ENCODE results near the gene MCEE. TPM values are rescaled to one million over a fixed set of nuclear protein-coding genes. Genes with fewer than 3 reads are reported as not detected.
A peak's percentile ranks its signal among the peaks of the same experiment; 100 is the strongest.
"Not testable (repeated sequence)": the region's sequence is repeated elsewhere in the genome, so short reads cannot be mapped to it uniquely, and the experiment has no call there.

The MCEE gene
- total RNA-seq, 2 donors from 2014 or later = 9.6 to 11.3 TPM

DNA sequence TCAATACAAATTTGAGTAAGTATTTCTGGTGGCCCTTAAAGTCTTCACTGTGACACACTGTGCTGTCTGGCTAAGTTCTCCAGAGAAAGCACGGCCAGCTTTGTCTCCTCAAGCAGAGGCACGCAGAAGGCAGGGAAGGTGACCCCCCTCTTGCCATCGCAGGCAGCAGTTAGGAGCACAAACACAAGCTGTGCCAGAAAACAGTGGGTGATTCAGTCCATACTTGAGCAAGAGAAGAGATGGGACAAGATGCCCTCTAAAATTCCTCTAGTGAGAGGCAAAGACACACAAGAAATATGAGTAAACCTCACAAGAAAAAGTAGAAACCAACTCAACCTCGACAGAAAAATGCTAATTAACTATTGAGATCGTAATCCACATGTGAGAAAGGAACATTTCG, 9.8 kb downstream of the MCEE start:
- no peak for ATAC-seq

DNA sequence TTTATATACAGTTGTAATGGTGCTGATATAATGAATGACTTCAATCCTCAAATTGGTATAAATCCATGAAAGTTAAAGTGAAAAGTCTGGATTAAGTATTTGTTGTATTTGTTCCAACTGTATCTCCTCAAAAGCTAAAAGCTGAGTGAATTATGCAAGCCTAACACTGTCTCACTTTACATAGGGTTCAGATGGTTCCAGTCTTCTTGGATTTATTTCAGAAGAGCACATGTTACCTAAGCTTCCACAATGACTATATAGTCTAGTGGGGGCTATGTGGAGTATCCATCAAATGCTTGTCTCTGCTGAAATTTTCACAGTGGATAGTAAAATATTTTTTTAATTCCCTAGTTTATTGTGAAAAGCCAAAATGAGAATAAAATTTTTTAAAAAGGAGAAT, 13.0 kb downstream of the MCEE start:
- H3K9me3 ChIP-seq (ENCODE audit: control insufficient read depth, low read length, poor library complexity, severe bottlenecking) = no peaks in the 10 kb centered on the region
- no peak for ATAC-seq
- DNase-seq = no peak
- Mint-ChIP-seq H3K4me3 (no peak overlapping the region), H3K27me3 (no peaks in the 10 kb centered on the region), H3K36me3 (ENCODE audit: low read depth) (peaks cover 13% of the 10 kb centered on the region), H3K4me1 (peaks cover 11% of the 10 kb centered on the region), H3K27ac (no peak overlapping the region)

More for the DNA sequence above, 9.8 kb downstream of the MCEE start:
- no peak for DNase-seq
- peaks cover 4% of the 10 kb centered on the region for H3K36me3 Mint-ChIP-seq (ENCODE audit: low read depth)
- no peaks in the 10 kb centered on the region for H3K9me3 ChIP-seq (ENCODE audit: control insufficient read depth, low read length, poor library complexity, severe bottlenecking)
- H3K4me3 Mint-ChIP-seq = no peak overlapping the region
- no peaks in the 10 kb centered on the region for H3K27me3 Mint-ChIP-seq
- H3K4me1 Mint-ChIP-seq = peaks cover 3% of the 10 kb centered on the region
- no peak overlapping the region for H3K27ac Mint-ChIP-seq

DNA sequence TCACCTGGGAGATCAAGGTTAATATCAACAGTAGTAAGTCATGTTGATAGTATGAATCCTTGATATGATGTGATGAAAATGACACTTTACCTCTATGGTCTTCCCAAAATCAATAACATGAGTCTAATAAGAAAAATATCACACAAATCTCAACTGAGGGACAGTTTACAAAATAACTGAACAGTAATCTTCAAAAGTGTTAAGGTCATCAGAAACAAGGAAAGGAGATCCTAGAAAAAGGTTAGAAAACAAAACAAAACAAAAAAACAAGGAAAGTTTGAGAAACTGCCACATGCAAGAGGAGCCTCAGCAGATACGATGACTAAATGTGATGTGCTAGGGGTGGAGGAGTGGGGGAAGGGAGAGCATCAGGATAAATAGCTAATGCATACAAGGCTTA, 16.2 kb downstream of the MCEE start:
- H3K9me3 ChIP-seq (ENCODE audit: control insufficient read depth, low read length, poor library complexity, severe bottlenecking) = no peaks in the 10 kb centered on the region
- no peak for ATAC-seq
- Mint-ChIP-seq H3K4me3 (no peak overlapping the region), H3K27ac (no peak overlapping the region), H3K27me3 (no peaks in the 10 kb centered on the region), H3K4me1 (peaks cover 16% of the 10 kb centered on the region), H3K36me3 (ENCODE audit: low read depth) (peaks cover 16% of the 10 kb centered on the region)
- DNase-seq = no peak

DNA sequence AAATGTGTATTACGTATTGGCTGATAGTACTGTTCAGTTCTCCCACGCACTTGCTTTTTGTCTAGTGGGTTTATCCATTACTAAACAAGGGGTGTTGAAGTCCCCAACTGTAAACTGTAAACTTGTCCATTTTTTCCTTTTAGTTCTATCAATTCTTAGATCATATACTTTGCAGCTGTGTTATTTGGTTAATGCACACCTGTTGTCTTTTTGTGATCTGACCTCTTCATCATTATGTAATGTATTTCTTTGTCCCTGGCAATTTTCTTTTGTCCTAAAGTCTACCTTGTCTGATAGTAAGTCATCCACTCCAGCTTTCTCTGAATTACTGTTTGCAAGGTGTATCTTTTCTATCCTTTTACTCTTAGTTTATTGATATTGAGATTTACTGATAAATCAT, 21.9 kb downstream of the MCEE start:
- ATAC-seq (no peak), DNase-seq (no peak)
- no peaks in the 10 kb centered on the region for H3K9me3 ChIP-seq (ENCODE audit: control insufficient read depth, low read length, poor library complexity, severe bottlenecking)
- Mint-ChIP-seq H3K27ac (no peak overlapping the region), H3K36me3 (ENCODE audit: low read depth) (peaks cover 6% of the 10 kb centered on the region), H3K4me3 (no peak overlapping the region), H3K27me3 (no peaks in the 10 kb centered on the region), H3K4me1 (peaks cover 10% of the 10 kb centered on the region)

DNA sequence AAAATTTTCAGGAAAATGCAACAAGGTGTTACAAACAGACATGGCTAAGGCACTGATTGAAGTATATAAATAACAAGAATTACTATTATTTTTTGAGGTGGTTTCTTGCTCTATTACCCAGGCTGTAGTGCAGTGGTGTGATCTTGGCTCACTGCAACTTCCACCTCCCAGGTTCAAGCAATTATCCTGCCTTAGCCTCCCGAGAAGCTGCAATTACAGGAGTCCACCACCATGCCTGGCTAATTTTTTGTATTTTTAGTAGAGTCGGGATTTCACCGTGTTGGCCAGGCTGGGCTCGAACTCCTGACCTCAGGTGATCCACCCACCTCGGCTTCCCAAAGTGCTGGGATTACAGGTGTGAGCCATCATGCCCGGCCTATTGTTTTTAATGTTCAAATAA, 23.6 kb downstream of the MCEE start:
- not testable (repeated sequence) for H3K36me3 Mint-ChIP-seq (ENCODE audit: low read depth); H3K4me3 Mint-ChIP-seq; DNase-seq; H3K27me3 Mint-ChIP-seq; H3K9me3 ChIP-seq (ENCODE audit: control insufficient read depth, low read length, poor library complexity, severe bottlenecking); H3K27ac Mint-ChIP-seq; H3K4me1 Mint-ChIP-seq; ATAC-seq

DNA sequence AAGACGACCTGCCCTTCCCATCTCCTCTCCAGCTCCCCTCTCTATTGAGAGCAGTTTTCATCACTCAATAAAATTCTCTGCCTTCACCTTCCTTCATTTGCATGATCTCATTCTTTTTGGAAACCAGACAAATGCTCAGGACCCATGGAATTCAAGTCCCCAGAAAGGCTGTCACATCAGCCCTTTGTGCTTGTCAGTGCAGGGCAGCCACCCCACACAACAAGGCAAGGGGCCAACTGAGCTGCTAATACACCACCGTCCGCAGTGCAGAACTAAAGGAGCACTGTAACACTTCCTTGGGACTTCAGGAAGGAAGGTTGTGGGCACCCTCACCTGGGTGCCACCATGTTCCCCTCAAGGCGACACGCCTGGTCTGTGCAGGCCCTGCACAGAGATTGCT, 26.2 kb downstream of the MCEE start:
- H3K27me3 Mint-ChIP-seq = no peaks in the 10 kb centered on the region
- no peak overlapping the region for H3K27ac Mint-ChIP-seq
- H3K4me1 Mint-ChIP-seq = peaks cover 2% of the 10 kb centered on the region
- no peaks in the 10 kb centered on the region for H3K9me3 ChIP-seq (ENCODE audit: control insufficient read depth, low read length, poor library complexity, severe bottlenecking)
- ATAC-seq = no peak
- peaks cover under 1% of the 10 kb centered on the region for H3K36me3 Mint-ChIP-seq (ENCODE audit: low read depth)
- H3K4me3 Mint-ChIP-seq = no peak overlapping the region
- DNase-seq = no peak

DNA sequence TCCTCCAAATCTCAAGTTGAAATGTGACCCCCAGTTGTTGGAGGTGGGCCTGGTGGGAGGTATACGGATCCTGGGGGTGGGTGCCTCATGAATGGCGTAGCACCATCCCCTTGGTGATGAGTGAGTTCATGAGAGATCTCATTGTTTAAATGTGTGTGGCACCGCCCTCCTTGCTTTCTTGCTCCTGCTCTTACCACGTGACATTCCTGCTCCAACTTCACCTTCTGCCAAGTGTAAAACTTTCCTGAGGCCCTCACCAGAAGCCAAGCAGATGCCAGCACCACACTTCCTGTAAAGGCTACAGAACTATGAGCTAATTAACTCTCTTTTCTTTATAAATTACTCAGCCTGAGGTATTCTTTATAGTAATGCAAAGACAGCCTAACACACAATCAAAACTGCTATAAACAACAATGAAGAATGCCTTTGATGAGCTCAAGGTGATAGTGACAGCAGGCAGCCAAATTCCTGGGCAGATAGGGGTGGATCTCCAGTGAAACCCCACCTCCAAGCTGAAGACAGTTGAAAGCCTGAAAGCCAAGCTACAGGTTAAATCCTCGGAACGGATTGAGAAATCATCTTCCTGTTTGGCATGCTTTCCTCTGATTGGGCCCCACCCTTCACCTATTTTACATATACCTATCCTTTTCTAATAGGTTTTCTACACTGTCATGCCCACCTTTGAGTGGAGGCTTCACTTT, 26.9 kb downstream of the MCEE start:
- Mint-ChIP-seq H3K4me3 (no peak overlapping the region), H3K4me1 (peaks cover 2% of the 10 kb centered on the region), H3K27ac (no peak overlapping the region), H3K36me3 (ENCODE audit: low read depth) (no peaks in the 10 kb centered on the region), H3K27me3 (no peaks in the 10 kb centered on the region)
- no peak for ATAC-seq
- DNase-seq = no peak
- no peaks in the 10 kb centered on the region for H3K9me3 ChIP-seq (ENCODE audit: control insufficient read depth, low read length, poor library complexity, severe bottlenecking)

DNA sequence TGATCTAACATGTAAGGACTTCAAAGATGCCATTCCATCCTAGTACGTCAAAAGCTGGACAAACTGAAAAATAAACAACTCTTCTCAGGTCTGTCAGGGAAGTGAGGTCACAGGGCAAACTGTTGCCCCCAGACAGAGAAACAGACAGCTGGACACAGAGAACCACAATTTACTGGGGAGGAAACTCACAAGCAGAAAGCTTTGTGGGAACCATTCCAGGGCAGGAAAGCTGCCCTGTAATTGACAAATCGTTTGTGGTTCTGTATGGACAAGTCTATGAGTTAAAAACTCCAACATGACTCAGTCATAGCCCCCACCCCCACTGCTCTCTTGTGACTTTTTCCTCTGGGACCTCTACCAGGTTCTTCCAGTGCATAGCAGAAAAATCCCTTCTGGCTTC, 28.4 kb downstream of the MCEE start:
- DNase-seq (no peak), ATAC-seq (no peak)
- Mint-ChIP-seq H3K27me3 (no peaks in the 10 kb centered on the region), H3K36me3 (ENCODE audit: low read depth) (no peaks in the 10 kb centered on the region), H3K27ac (no peak overlapping the region), H3K4me3 (no peak overlapping the region), H3K4me1 (peaks cover 2% of the 10 kb centered on the region)
- H3K9me3 ChIP-seq (ENCODE audit: control insufficient read depth, low read length, poor library complexity, severe bottlenecking) = no peaks in the 10 kb centered on the region

DNA sequence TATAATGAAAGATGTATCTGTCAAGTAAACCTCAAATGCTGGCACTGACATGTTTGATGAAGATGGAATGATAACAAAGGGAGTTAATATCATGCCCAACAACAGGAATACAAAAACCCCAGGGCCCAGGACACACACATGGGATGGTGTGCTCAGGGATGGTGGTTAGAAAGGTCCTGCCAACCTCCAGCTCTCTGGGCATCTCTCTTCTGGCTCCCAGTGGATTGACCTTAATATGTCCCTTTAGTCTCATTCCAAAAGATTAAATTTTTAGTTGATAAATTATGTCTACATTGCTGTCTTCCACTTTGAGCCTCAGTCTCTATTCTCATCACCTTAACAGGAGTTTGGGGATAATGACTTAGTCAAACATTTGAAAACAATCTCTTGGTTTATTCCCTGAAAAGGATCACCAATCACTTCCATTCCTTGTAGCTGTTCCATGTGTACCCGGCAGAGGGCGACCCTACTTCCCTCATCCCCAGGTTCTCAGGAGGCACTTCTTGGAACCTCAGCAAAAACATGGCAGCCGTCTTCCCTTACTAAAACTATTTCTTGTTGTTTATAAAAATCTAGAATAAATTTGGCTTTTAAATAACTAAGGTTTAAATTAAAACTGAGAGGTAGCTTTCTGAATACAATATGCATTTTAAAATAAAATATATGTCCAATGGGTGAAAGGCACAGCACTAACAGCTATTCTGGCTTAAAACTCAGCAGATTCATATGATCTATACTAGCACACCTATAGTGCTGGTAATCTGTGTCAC, 29.6 kb downstream of the MCEE start:
- Mint-ChIP-seq H3K36me3 (ENCODE audit: low read depth) (no peaks in the 10 kb centered on the region), H3K27ac (no peak overlapping the region), H3K27me3 (no peaks in the 10 kb centered on the region), H3K4me1 (peaks cover 2% of the 10 kb centered on the region), H3K4me3 (no peak overlapping the region)
- no peaks in the 10 kb centered on the region for H3K9me3 ChIP-seq (ENCODE audit: control insufficient read depth, low read length, poor library complexity, severe bottlenecking)
- peak in 2 of 3 donors; percentile 20 for DNase-seq
- ATAC-seq = peak; percentile 70

DNA sequence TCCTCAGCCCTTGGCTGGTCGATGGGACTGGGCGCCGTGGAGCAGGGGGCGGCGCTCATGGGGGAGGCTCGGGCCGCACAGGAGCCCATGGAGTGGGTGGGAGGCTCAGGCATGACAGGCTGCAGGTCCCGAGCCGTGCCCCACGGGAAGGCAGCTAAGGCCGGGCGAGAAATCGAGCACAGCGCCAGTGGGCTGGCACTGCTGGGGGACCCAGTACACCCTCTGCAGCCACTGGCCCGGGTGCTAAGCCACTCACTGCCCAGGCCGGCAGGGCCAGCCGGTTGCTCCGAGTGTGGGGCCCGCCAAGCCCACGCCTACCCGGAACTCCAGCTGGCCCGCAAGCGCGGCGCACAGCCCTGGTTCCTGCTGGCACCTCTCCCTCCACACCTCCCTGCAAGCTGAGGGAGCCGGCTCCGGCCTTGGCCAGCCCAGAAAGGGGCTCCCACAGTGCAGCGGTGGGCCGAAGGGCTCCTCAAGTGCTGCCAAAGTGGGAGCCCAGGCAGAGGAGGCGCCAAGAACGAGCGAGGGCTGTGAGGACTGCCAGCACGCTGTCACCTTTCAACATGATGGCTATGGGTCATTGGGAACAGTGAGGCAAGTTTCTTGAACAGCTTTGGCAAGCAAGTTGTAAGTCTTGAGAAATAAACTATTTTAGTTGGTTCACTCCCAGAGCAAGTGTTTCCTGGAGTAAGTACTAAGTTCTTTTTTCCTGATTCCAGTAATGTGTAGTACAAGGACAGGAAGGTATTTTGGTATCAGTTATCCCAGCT, 37.4 kb downstream of the MCEE start:
- not testable (repeated sequence) for DNase-seq; ATAC-seq; H3K4me1 Mint-ChIP-seq; H3K9me3 ChIP-seq (ENCODE audit: control insufficient read depth, low read length, poor library complexity, severe bottlenecking); H3K36me3 Mint-ChIP-seq (ENCODE audit: low read depth); H3K4me3 Mint-ChIP-seq; H3K27ac Mint-ChIP-seq
- peaks cover 32% of the 10 kb centered on the region for H3K27me3 Mint-ChIP-seq

DNA sequence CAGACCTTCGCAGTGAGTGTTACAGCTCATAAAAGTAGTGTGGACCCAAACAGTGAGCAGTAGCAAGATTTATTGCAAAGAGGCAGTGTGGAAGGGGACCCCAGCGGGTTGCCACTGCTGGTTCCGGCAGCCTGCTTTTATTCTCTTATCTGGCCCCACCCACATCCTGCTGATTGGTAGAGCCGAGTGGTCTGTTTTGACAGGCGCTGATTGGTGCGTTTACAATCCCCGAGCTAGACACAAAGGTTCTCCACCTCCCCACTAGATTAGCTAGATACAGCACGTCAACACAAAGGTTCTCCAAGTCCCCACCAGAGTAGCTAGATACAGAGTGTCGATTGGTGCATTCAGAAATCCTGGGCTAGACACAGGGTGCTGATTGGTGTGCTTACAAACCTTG, 38.2 kb downstream of the MCEE start:
- H3K4me1 Mint-ChIP-seq; H3K9me3 ChIP-seq (ENCODE audit: control insufficient read depth, low read length, poor library complexity, severe bottlenecking); H3K4me3 Mint-ChIP-seq; DNase-seq; ATAC-seq; H3K36me3 Mint-ChIP-seq (ENCODE audit: low read depth); H3K27ac Mint-ChIP-seq: not testable (repeated sequence)
- H3K27me3 Mint-ChIP-seq = peaks cover 40% of the 10 kb centered on the region

DNA sequence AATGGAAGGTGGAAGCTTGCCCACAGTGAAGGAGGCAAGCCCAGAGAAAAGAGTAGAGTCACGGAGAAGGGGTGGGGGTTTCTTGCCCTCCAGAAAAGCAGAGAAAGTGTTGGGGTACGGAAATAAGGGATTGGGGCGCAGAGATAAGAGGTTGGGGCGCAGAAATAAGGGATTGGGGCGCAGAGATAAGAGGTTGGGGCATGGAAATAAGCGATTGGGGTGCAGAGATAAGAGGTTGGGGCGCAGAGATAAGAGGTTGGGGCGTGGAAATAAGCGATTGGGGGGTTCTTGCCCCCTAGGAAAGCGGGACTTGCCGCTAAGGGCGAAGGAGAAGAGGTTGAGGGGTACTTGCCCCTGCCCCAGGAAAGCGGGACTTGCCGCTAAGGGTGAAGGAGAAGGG, 40.6 kb downstream of the MCEE start:
- H3K36me3 Mint-ChIP-seq (ENCODE audit: low read depth); ATAC-seq; H3K9me3 ChIP-seq (ENCODE audit: control insufficient read depth, low read length, poor library complexity, severe bottlenecking); H3K4me1 Mint-ChIP-seq; H3K4me3 Mint-ChIP-seq; DNase-seq: not testable (repeated sequence)
- Mint-ChIP-seq H3K27ac (peak overlapping the region; percentile 24), H3K27me3 (peaks cover 42% of the 10 kb centered on the region)

DNA sequence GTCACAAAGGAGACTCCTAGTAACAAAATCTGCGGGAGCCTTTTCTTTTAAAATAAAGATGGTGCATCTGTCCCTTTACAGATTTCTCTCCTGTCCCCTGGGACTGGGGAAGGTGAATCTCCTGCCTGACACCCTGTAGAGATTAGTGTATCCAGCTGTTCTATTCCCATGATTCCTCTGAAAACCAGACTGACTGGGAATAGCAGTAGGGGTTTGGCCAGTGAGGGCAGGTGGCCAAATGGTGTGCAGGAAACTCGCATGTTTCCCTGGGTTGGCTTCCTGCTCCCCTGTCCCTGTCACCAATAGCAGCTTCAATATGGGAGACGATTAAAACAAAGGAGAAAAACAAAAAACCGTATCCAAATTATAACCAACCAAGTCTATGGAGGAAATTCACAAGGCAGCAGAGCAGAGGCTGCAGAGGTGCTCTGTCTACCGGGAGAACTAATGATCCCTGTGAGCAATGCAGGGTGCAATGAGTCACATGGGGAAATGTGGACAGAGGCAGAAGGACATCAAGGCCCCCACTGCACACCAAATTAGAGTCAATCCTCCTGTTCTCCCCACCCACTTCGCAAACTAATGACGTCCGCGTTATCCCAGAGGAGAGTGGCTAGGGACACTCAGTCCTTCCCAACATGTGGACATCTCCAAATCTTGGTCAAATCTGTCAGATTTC, 44.6 kb downstream of the MCEE start:
- H3K9me3 ChIP-seq (ENCODE audit: control insufficient read depth, low read length, poor library complexity, severe bottlenecking); H3K27ac Mint-ChIP-seq; ATAC-seq; H3K36me3 Mint-ChIP-seq (ENCODE audit: low read depth); H3K4me3 Mint-ChIP-seq; DNase-seq; H3K4me1 Mint-ChIP-seq: not testable (repeated sequence)
- H3K27me3 Mint-ChIP-seq = peaks cover 35% of the 10 kb centered on the region

Data from T-helper 17 cell (primary cell).